ENCODE results near the gene LGI2.
"Not testable (repeated sequence)": the region's sequence is repeated elsewhere in the genome, so short reads cannot be mapped to it uniquely, and the experiment has no call there.

The LGI2 gene

GRCh38 chr4:25033526-25033925 is 2.8 kb upstream of the LGI2 start:
- Histone ChIP-seq H3K27me3 (ENCODE audit: control insufficient read depth, insufficient read depth, low read length) (peaks cover 39% of the 10 kb centered on the region), H3K4me3 (ENCODE audit: low read length) (no peak overlapping the region), H3K27ac (ENCODE audit: low read length) (no peak overlapping the region), H3K4me1 (ENCODE audit: control insufficient read depth, low read depth, low read length) (peaks cover 10% of the 10 kb centered on the region), H3K36me3 (ENCODE audit: control insufficient read depth, low read depth, low read length) (no peaks in the 10 kb centered on the region), H3K9me3 (ENCODE audit: control insufficient read depth, low read depth, low read length) (no peaks in the 10 kb centered on the region), H3K9ac (ENCODE audit: low read length) (no peak overlapping the region)

DNA sequence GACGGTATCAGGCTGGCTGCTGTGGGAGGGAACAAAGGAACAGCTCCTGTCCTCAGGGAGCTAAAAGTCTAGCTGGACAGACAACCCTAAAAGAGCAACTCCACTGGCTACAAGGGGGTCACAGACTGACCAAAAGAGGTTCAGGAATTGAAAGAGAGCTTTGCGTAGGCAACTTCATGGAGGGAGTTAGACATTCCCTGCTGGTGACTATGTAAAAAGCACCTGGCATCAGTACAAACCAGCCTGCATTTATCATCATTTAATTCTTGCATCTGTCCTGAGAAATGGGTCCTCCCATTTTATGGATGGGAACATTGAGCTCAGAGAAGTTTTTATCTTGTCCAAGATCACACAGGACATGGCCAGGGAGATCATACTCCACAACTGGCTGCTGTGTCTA is 1.4 kb upstream of the LGI2 start:
- H3K4me1 ChIP-seq (ENCODE audit: control insufficient read depth, low read depth, low read length): peaks cover 10% of the 10 kb centered on the region
- H3K27me3 ChIP-seq (ENCODE audit: control insufficient read depth, insufficient read depth, low read length): peaks cover 45% of the 10 kb centered on the region
- H3K9ac ChIP-seq (ENCODE audit: low read length): no peak overlapping the region
- H3K4me3 ChIP-seq (ENCODE audit: low read length): no peak overlapping the region
- H3K36me3 ChIP-seq (ENCODE audit: control insufficient read depth, low read depth, low read length): no peaks in the 10 kb centered on the region
- H3K27ac ChIP-seq (ENCODE audit: low read length): no peak overlapping the region
- H3K9me3 ChIP-seq (ENCODE audit: control insufficient read depth, low read depth, low read length): no peaks in the 10 kb centered on the region

DNA sequence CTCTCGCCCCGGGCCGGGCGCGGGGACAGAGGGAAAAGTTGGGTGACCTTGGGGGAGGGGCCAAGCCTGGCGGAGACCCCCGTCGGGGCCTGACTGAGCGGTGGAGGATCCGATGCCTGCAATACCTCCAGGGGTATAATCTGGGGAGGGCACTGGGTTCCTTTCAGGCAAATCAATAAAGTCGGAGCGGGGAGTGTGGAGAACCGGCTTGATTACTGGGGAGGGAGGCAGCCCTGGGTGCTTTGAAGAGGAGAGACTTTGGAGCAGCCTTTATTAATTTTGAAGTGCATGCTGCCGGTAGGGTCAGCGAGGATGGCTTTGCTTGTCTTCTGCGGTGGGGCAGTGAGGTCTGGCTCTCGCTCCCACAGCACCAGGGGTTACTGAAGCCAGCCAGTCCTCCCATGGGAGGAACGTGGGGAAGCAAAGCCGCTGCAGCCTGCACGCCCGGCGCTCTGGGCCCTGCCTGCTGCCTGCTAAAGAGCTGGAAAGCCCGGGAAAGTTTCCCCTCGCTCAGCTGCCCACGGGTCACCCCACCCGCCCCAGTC is 403 bp upstream of the LGI2 start:
- Histone ChIP-seq H3K4me1 (ENCODE audit: control insufficient read depth, low read depth, low read length) (peaks cover 13% of the 10 kb centered on the region), H3K9me3 (ENCODE audit: control insufficient read depth, low read depth, low read length) (no peaks in the 10 kb centered on the region), H3K27ac (ENCODE audit: low read length) (no peak overlapping the region), H3K27me3 (ENCODE audit: control insufficient read depth, insufficient read depth, low read length) (peaks cover 45% of the 10 kb centered on the region), H3K4me3 (ENCODE audit: low read length) (peak overlapping the region; percentile 64), H3K9ac (ENCODE audit: low read length) (peak overlapping the region; percentile 10), H3K36me3 (ENCODE audit: control insufficient read depth, low read depth, low read length) (no peaks in the 10 kb centered on the region)

- Histone ChIP-seq H3K36me3 (ENCODE audit: control insufficient read depth, low read depth, low read length) (no peaks in the 10 kb centered on the region), H3K27ac (ENCODE audit: low read length) (no peak overlapping the region), H3K9me3 (ENCODE audit: control insufficient read depth, low read depth, low read length) (no peaks in the 10 kb centered on the region), H3K4me3 (ENCODE audit: low read length) (peak overlapping the region; percentile 57), H3K4me1 (ENCODE audit: control insufficient read depth, low read depth, low read length) (peaks cover 13% of the 10 kb centered on the region), H3K9ac (ENCODE audit: low read length) (peak overlapping the region; percentile 1), H3K27me3 (ENCODE audit: control insufficient read depth, insufficient read depth, low read length) (peaks cover 45% of the 10 kb centered on the region)
These were observed 1.1 kb downstream of the LGI2 start for GRCh38 chr4:25029479-25030276.

DNA sequence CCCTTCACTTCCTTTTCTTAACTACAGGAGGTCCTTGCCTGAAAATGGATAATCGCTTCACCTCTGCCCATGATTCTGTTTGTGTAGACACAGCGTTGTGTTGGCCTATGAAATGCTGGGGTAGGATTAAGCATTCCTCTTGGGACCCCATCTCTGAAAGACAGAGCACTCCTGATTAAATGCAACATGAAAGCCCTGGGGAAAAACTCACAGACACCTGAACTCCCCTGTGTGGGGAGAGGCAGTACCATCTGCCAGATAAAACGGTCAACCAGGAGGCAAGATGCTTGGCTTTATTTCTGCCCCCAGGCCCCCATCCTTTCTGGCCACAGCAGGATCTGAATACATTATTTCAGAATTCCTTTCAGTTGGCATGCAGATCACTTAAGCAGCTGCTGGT is 1.9 kb downstream of the LGI2 start:
- H3K27ac ChIP-seq (ENCODE audit: low read length): no peak overlapping the region
- H3K27me3 ChIP-seq (ENCODE audit: control insufficient read depth, insufficient read depth, low read length): peaks cover 45% of the 10 kb centered on the region
- H3K4me3 ChIP-seq (ENCODE audit: low read length): no peak overlapping the region

DNA sequence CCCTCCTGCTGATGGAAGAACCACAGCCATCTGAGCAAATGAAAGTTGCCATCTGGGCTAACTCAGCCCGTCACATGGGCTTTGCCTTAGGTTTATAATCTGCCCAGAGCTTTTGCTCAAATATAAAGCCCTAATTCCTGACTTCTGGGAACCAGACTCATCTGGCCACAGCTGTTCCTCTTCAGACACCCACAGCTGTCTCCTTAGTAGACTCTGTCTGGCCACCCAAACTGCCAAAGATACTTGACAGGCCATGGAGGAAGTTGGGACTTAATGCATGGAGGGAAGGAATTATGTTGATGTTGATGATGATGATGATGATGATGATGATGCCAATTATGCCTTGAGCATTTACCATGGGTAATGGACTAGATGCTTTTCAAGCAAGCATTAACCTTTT is 8.0 kb downstream of the LGI2 start:
- H3K27ac ChIP-seq (ENCODE audit: low read length): no peak overlapping the region
- peaks cover 3% of the 10 kb centered on the region for H3K4me1 ChIP-seq (ENCODE audit: control insufficient read depth, low read depth, low read length)
- no peak overlapping the region for H3K9ac ChIP-seq (ENCODE audit: low read length)
- H3K9me3 ChIP-seq (ENCODE audit: control insufficient read depth, low read depth, low read length): no peaks in the 10 kb centered on the region
- no peaks in the 10 kb centered on the region for H3K27me3 ChIP-seq (ENCODE audit: control insufficient read depth, insufficient read depth, low read length)
- no peaks in the 10 kb centered on the region for H3K36me3 ChIP-seq (ENCODE audit: control insufficient read depth, low read depth, low read length)
- H3K4me3 ChIP-seq (ENCODE audit: low read length): no peak overlapping the region

More for the DNA sequence above, 1.9 kb downstream of the LGI2 start:
- H3K9me3 ChIP-seq (ENCODE audit: control insufficient read depth, low read depth, low read length): no peaks in the 10 kb centered on the region
- peaks cover 13% of the 10 kb centered on the region for H3K4me1 ChIP-seq (ENCODE audit: control insufficient read depth, low read depth, low read length)
- no peaks in the 10 kb centered on the region for H3K36me3 ChIP-seq (ENCODE audit: control insufficient read depth, low read depth, low read length)
- no peak overlapping the region for H3K9ac ChIP-seq (ENCODE audit: low read length)

DNA sequence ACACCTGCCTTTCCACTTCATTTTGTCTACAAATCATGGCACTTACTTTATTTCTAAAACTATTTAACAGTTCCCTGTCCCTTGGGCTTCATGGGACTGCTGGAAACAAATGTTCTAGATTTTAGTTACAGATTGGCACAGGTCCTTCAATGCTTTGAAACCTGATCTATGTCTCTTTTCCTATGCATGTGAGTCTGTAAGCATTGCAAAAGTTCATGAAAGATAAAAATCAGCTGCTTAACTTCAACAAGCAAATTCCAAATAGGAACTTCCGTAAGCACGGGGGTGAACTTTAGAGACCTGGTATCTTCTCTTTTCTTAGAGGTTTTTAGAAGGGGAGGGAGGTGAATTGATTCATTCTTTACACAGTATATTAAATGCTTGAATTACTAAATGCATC is 9.5 kb downstream of the LGI2 start:
- Histone ChIP-seq H3K27me3 (ENCODE audit: control insufficient read depth, insufficient read depth, low read length) (no peaks in the 10 kb centered on the region), H3K9me3 (ENCODE audit: control insufficient read depth, low read depth, low read length) (no peaks in the 10 kb centered on the region), H3K27ac (ENCODE audit: low read length) (no peak overlapping the region), H3K4me3 (ENCODE audit: low read length) (no peak overlapping the region), H3K9ac (ENCODE audit: low read length) (no peak overlapping the region), H3K4me1 (ENCODE audit: control insufficient read depth, low read depth, low read length) (no peaks in the 10 kb centered on the region), H3K36me3 (ENCODE audit: control insufficient read depth, low read depth, low read length) (no peaks in the 10 kb centered on the region)

DNA sequence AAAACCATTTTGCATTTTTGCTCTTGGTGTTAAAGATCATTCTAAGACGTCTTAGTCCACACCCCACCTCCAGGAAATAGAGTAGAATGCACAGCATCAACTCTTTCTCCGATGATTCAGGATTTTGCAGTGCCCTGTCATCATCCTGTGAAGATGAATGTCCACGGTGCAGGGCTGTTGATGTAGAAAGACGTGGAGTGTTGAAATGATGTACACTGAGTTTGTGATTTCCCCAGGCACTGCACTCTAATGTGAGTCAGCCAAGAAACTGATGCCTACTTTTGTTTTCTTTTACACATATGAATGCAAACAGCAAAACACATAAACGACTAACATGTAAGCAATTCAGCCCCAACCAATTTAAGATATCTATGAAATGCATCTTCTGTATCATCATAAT is 10.5 kb downstream of the LGI2 start:
- Histone ChIP-seq H3K27ac (ENCODE audit: low read length) (no peak overlapping the region), H3K9ac (ENCODE audit: low read length) (no peak overlapping the region)

DNA sequence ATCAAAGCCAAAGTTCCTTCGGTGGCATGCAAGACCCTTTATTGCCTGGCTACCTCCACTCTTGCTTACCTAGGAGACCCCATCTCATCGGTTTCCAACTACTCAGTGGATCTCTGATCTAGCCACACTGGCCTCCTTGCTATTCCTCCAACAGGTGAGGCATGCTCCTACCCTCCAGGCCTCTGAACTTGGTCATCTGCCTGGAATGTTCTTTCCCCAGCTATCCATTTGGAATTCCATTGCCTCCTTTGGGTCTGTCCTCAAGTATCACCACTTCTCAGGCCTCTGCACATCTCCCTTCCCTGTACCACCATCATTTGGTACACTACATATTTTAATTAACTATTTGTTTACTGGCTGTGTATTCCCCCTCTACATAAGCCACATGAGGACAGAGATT is 11.2 kb downstream of the LGI2 start:
- Histone ChIP-seq H3K36me3 (ENCODE audit: control insufficient read depth, low read depth, low read length) (no peaks in the 10 kb centered on the region), H3K27ac (ENCODE audit: low read length) (no peak overlapping the region), H3K27me3 (ENCODE audit: control insufficient read depth, insufficient read depth, low read length) (no peaks in the 10 kb centered on the region), H3K4me3 (ENCODE audit: low read length) (no peak overlapping the region), H3K4me1 (ENCODE audit: control insufficient read depth, low read depth, low read length) (no peaks in the 10 kb centered on the region), H3K9me3 (ENCODE audit: control insufficient read depth, low read depth, low read length) (no peaks in the 10 kb centered on the region), H3K9ac (ENCODE audit: low read length) (no peak overlapping the region)

More for the DNA sequence above, 10.5 kb downstream of the LGI2 start:
- no peaks in the 10 kb centered on the region for H3K9me3 ChIP-seq (ENCODE audit: control insufficient read depth, low read depth, low read length)
- no peaks in the 10 kb centered on the region for H3K27me3 ChIP-seq (ENCODE audit: control insufficient read depth, insufficient read depth, low read length)
- H3K4me1 ChIP-seq (ENCODE audit: control insufficient read depth, low read depth, low read length): no peaks in the 10 kb centered on the region
- no peaks in the 10 kb centered on the region for H3K36me3 ChIP-seq (ENCODE audit: control insufficient read depth, low read depth, low read length)
- H3K4me3 ChIP-seq (ENCODE audit: low read length): no peak overlapping the region

- Histone ChIP-seq H3K4me1 (ENCODE audit: control insufficient read depth, low read depth, low read length) (no peaks in the 10 kb centered on the region), H3K36me3 (ENCODE audit: control insufficient read depth, low read depth, low read length) (no peaks in the 10 kb centered on the region), H3K9ac (ENCODE audit: low read length) (no peak overlapping the region), H3K9me3 (ENCODE audit: control insufficient read depth, low read depth, low read length) (no peaks in the 10 kb centered on the region), H3K4me3 (ENCODE audit: low read length) (no peak overlapping the region), H3K27me3 (ENCODE audit: control insufficient read depth, insufficient read depth, low read length) (no peaks in the 10 kb centered on the region), H3K27ac (ENCODE audit: low read length) (no peak overlapping the region)
These were observed 15.7 kb downstream of the LGI2 start for GRCh38 chr4:25015012-25015411.

DNA sequence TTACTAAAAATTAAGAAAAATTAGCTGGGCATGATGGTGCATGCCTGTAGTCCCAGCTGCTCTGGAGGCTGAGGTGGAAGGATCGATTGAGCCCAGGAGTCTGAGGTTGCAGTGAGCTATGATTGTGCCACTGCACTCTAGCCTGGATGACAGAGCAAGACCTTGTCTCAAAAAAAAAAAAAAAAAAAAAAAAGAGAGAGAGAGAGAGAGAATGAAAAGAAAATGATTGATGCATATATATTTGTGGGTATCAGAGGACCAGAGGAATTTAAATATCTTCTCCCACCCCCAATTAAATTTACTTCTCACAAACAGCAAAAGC is 16.1 kb downstream of the LGI2 start:
- not testable (repeated sequence) for H3K36me3 ChIP-seq (ENCODE audit: control insufficient read depth, low read depth, low read length); H3K4me1 ChIP-seq (ENCODE audit: control insufficient read depth, low read depth, low read length); H3K9me3 ChIP-seq (ENCODE audit: control insufficient read depth, low read depth, low read length); H3K27ac ChIP-seq (ENCODE audit: low read length); H3K9ac ChIP-seq (ENCODE audit: low read length); H3K27me3 ChIP-seq (ENCODE audit: control insufficient read depth, insufficient read depth, low read length); H3K4me3 ChIP-seq (ENCODE audit: low read length)
